IMR-90 (cell line): ENCODE results near the gene DLX2. TPM values are rescaled to one million over a fixed set of nuclear protein-coding genes. Genes with fewer than 3 reads are reported as not detected.

Experiments
- ATAC-seq: fragments of 200-7000 bp; cut with Tn5 transposase; 2 replicates; pipeline ENCODE4 v1.9.1; 2020; ENCODE audit warnings: low read depth, mild to moderate bottlenecking, moderate library complexity
- BruUV-seq: library from RNA; stranded (reverse); fragments of 400-500 nt; replicated peaks from 2 replicates; lab custom pipeline; 2021; lab: Mats Ljungman, UMichigan
- CTCF ChIA-PET: fragments of 300-600 bp; formaldehyde crosslinking; extraction: SDS; loops from one replicate; lab custom pipeline; 2021; ENCODE audit warnings: antibody characterized with exemption; lab: Yijun Ruan, JAX
- POLR2A ChIA-PET: fragments of 300-600 bp; sonication (Branson Sonifier 250); formaldehyde crosslinking; loops from one replicate; lab custom pipeline; 2022; ENCODE audit warnings: antibody characterized with exemption; ENCODE audit not compliant: unreplicated experiment; lab: Charles Lee
- DNase-seq: peaks from one replicate; pipeline ENCODE4 v3.0.0; 2013
- H2AFZ ChIP-seq: replicated peaks from 2 replicates; pipeline ENCODE3; 2013; ENCODE audit warnings: low read length, mild to moderate bottlenecking; ENCODE audit not compliant: poor library complexity
- H2AK5ac ChIP-seq: 2 replicates; pipeline ENCODE4 v1.6.1; 2013; ENCODE audit warnings: low read depth, low read length, inconsistent platforms
- H2AK9ac ChIP-seq: replicated peaks from 2 replicates; pipeline ENCODE3; 2013; ENCODE audit warnings: mild to moderate bottlenecking, low read depth, low read length, moderate library complexity; ENCODE audit not compliant: poor library complexity
- H2BK120ac ChIP-seq: 2 replicates; pipeline ENCODE4 v1.6.1; 2013; ENCODE audit warnings: low read depth, low read length, inconsistent platforms
- H2BK15ac ChIP-seq: 3 replicates; pipeline ENCODE4 v1.6.1; 2013; ENCODE audit warnings: low read depth, low read length, inconsistent platforms
- H2BK20ac ChIP-seq: 2 replicates; pipeline ENCODE4 v1.6.1; 2013; ENCODE audit warnings: low read depth, mild to moderate bottlenecking, inconsistent platforms, low read length, moderate library complexity
- H2BK5ac ChIP-seq: 2 replicates; pipeline ENCODE4 v1.6.1; 2013; ENCODE audit warnings: mild to moderate bottlenecking, low read depth, low read length, inconsistent platforms; ENCODE audit not compliant: poor library complexity, severe bottlenecking
- H3K14ac ChIP-seq: replicated peaks from 2 replicates; pipeline ENCODE4 v1.6.1; 2013; ENCODE audit warnings: low read depth, low read length, inconsistent platforms
- H3K18ac ChIP-seq: 2 replicates; pipeline ENCODE4 v1.6.1; 2013; ENCODE audit warnings: low read depth, low read length, control low read depth
- H3K23ac ChIP-seq: 2 replicates; pipeline ENCODE4 v1.6.1; 2013; ENCODE audit warnings: low read depth, low read length, inconsistent platforms
- H3K27ac ChIP-seq: 2 replicates; pipeline ENCODE4 v1.5.1; 2013; ENCODE audit warnings: mild to moderate bottlenecking, control low read depth, low read length; ENCODE audit not compliant: insufficient read depth
- H3K27me3 ChIP-seq: 2 replicates; pipeline ENCODE4 v1.6.1; 2013; ENCODE audit warnings: low read length; ENCODE audit not compliant: control insufficient read depth, insufficient read depth
- H3K36me3 ChIP-seq: 2 replicates; pipeline ENCODE4 v1.6.1; 2013; ENCODE audit warnings: low read length, mixed read lengths; ENCODE audit not compliant: control insufficient read depth, insufficient read depth
- H3K4ac ChIP-seq: 2 replicates; pipeline ENCODE4 v1.6.1; 2013; ENCODE audit warnings: low read depth, low read length, inconsistent platforms
- H3K4me1 ChIP-seq: 2 replicates; pipeline ENCODE4 v1.6.1; 2013; ENCODE audit warnings: low read length, mixed read lengths; ENCODE audit not compliant: control insufficient read depth, insufficient read depth
- H3K4me2 ChIP-seq: 2 replicates; pipeline ENCODE4 v1.6.1; 2013; ENCODE audit warnings: low read depth, mild to moderate bottlenecking, control low read depth, low read length, moderate library complexity
- H3K4me3 ChIP-seq: 2 replicates; pipeline ENCODE4 v1.5.1; 2013; ENCODE audit warnings: low read depth, mild to moderate bottlenecking, control low read depth, low read length, moderate library complexity; ENCODE audit not compliant: insufficient read depth
- H3K56ac ChIP-seq: 2 replicates; pipeline ENCODE4 v1.6.1; 2013; ENCODE audit warnings: low read length, inconsistent platforms; ENCODE audit not compliant: insufficient read depth; ENCODE audit errors: extremely low read depth
- H3K79me1 ChIP-seq, 2 experiments: 2 replicates each; pipeline ENCODE4 v1.6.1; 2013; ENCODE audit warnings: low read length in 2 of 2, inconsistent platforms in 1 of 2, low read depth in 1 of 2
- H3K9ac ChIP-seq: 2 replicates; pipeline ENCODE4 v1.6.1; 2013; ENCODE audit warnings: low read depth, low read length, control low read depth
- H3K9me1 ChIP-seq: 2 replicates; pipeline ENCODE4 v1.6.1; 2013; ENCODE audit warnings: low read length, inconsistent platforms; ENCODE audit not compliant: insufficient read depth
- H3K9me3 ChIP-seq: 2 replicates; pipeline ENCODE4 v1.6.1; 2013; ENCODE audit warnings: low read length; ENCODE audit not compliant: control insufficient read depth, insufficient read depth
- H4K20me1 ChIP-seq: 2 replicates; pipeline ENCODE4 v1.6.1; 2013; ENCODE audit warnings: low read length, inconsistent platforms; ENCODE audit not compliant: insufficient read depth
- H4K5ac ChIP-seq: 2 replicates; pipeline ENCODE4 v1.6.1; 2013; ENCODE audit warnings: mild to moderate bottlenecking, low read depth, low read length, control low read depth
- H4K8ac ChIP-seq, 2 experiments: 2 replicates each; pipeline ENCODE4 v1.6.1; 2013; ENCODE audit warnings: low read depth in 2 of 2, low read length in 2 of 2, control low read depth in 1 of 2, inconsistent platforms in 1 of 2
- H4K91ac ChIP-seq: 2 replicates; pipeline ENCODE4 v1.6.1; 2013; ENCODE audit warnings: low read depth, low read length, inconsistent platforms; ENCODE audit not compliant: insufficient read depth
- BHLHE40 ChIP-seq: fragments of 150-350 bp; IDR thresholded peaks from 2 replicates; pipeline ENCODE4 v1.6.1; 2016; ENCODE audit warnings: mild to moderate bottlenecking, low read depth, low read length
- CEBPB ChIP-seq: IDR thresholded peaks from 2 replicates; pipeline ENCODE4 v1.6.1; 2012; ENCODE audit warnings: low read depth, low read length, improper control_type of control experiment
- CHD1 ChIP-seq: IDR thresholded peaks from 2 replicates; pipeline ENCODE4 v1.6.1; 2012; ENCODE audit warnings: low read depth, low read length, improper control_type of control experiment
- FOS ChIP-seq: fragments of 150-350 bp; IDR thresholded peaks from 2 replicates; pipeline ENCODE4 v1.6.1; 2016; ENCODE audit warnings: low read depth, low read length
- MAFK ChIP-seq: IDR thresholded peaks from 2 replicates; pipeline ENCODE4 v1.6.1; 2012; ENCODE audit warnings: low read depth, low read length, improper control_type of control experiment
- MXI1 ChIP-seq: IDR thresholded peaks from 2 replicates; pipeline ENCODE4 v1.6.1; 2012; ENCODE audit warnings: low read depth, mild to moderate bottlenecking, low read length, moderate library complexity, borderline replicate concordance
- NFE2L2 ChIP-seq: fragments of 150-350 bp; IDR thresholded peaks from 2 replicates; pipeline ENCODE4 v1.6.1; 2016; ENCODE audit warnings: low read depth, mild to moderate bottlenecking, low read length
- POLR2A ChIP-seq: IDR thresholded peaks from 2 replicates; pipeline ENCODE4 v1.6.1; 2012; ENCODE audit warnings: mild to moderate bottlenecking, low read depth, low read length
- RAD21 ChIP-seq: IDR thresholded peaks from 2 replicates; pipeline ENCODE4 v1.6.1; 2012; ENCODE audit warnings: low read length, improper control_type of control experiment
- RCOR1 ChIP-seq: IDR thresholded peaks from 2 replicates; pipeline ENCODE4 v1.6.1; 2012; ENCODE audit warnings: mild to moderate bottlenecking, low read length, improper control_type of control experiment; ENCODE audit not compliant: insufficient replicate concordance
- SMC3 ChIP-seq: fragments of 150-350 bp; IDR thresholded peaks from 2 replicates; pipeline ENCODE4 v1.6.1; 2016; ENCODE audit warnings: low read depth, mild to moderate bottlenecking, antibody characterized with exemption, low read length, moderate library complexity
- WGBS, 2 experiments: methylation state at CpG; one replicate each; pipeline versions ENCODE4 v1.1.5 to v1.1.7; 2013; ENCODE audit warnings: missing lambda C conversion rate in 2 of 2; ENCODE audit not compliant: insufficient read length in 1 of 2; ENCODE audit errors: extremely low coverage in 2 of 2; 5-methylcytosine and 5-hydroxymethylcytosine counted together
- dilution Hi-C: fragments of 300-500 bp; cut with HindIII; formaldehyde crosslinking; loops from one replicate; pipeline ENCODE4 v1.14.3; 2018; ENCODE audit warnings: low sequenced_read_pairs; ENCODE audit not compliant: unreplicated experiment
- in situ Hi-C: fragments of 300-500 bp; cut with MboI; formaldehyde crosslinking; loops from 3 replicates; pipeline ENCODE4 v1.14.3; 2019; ENCODE audit warnings: low sequenced_read_pairs, inconsistent platforms, mixed read lengths
- intact Hi-C: fragments of 100-400 bp; cut with micrococcal nuclease; formaldehyde crosslinking; loops from 2 replicates; pipeline ENCODE4 v1.10.0; 2022
- polyA plus RNA-seq, 3 experiments: library from polyadenylated mRNA; depleted of rRNA; stranded (reverse); fragments of >200 nt; gene quantifications; 2 replicates each; pipeline ENCODE4 v1.2.3, GENCODE V29; 2012; ENCODE audit warnings: low replicate concordance in 1 of 3
- total RNA-seq: library from RNA; depleted of rRNA; stranded (reverse); fragments of >200 nt; gene quantifications from 2 replicates; pipeline ENCODE4 v1.2.3, GENCODE V29; 2012

The DLX2 gene
- total and polyA plus RNA-seq, 2 of the 4 experiments (the other 2 are of a cell fraction), result 0.38 TPM; not detected in 1

DNA sequence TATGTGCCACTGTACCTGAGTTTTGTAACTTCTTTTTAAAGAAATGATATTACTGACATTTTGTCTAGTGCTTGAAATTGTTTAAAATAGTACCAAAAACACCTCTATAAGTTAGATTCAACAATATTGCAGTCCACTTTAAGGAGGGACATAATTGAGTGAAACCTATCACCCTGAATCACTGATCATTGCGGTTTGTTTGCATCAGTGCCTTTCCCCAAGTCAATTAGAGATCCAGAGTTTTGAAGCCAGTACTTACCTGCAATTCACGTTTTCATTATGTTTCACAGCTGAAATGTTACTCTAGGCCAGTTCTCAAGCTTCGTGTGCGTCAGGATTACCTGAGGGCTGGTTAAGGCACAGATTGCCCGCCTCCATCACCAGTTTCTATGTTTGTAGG lies 44.0 kb downstream of the DLX2 start:
- no peak overlapping the region for H2BK20ac ChIP-seq
- no peak overlapping the region for H4K5ac ChIP-seq
- no peak overlapping the region for H3K23ac ChIP-seq
- H2AFZ ChIP-seq, result no peak overlapping the region
- no peaks in the 10 kb centered on the region for H3K79me1 ChIP-seq
- no peaks in the 10 kb centered on the region for H3K4me1 ChIP-seq
- H3K18ac ChIP-seq, result no peak overlapping the region
- dilution Hi-C loops, result no loop called here
- TF ChIP-seq RCOR1 (no peak), RAD21 (no peak), NFE2L2 (no peak), CHD1 (no peak), SMC3 (no peak), FOS (no peak), POLR2A (no peak), CEBPB (no peak), BHLHE40 (no peak), MXI1 (no peak), MAFK (no peak)
- H3K4me2 ChIP-seq, result no peak overlapping the region
- H4K91ac ChIP-seq, result no peak overlapping the region
- in situ Hi-C loops, result no loop called here
- ChIA-PET POLR2A (no interaction called here), CTCF (no interaction called here)
- no peak overlapping the region for H3K56ac ChIP-seq
- no peak overlapping the region for H4K8ac ChIP-seq
- H3K4ac ChIP-seq, result no peak overlapping the region
- ATAC-seq (no peak), DNase-seq (no peak)
- H3K27ac ChIP-seq, result no peak overlapping the region
- no peak overlapping the region for H2AK5ac ChIP-seq
- H3K9me3 ChIP-seq, result no peaks in the 10 kb centered on the region
- intact Hi-C loops, result no loop called here
- H2BK15ac ChIP-seq, result no peak overlapping the region
- H4K20me1 ChIP-seq, result no peaks in the 10 kb centered on the region
- 0 out of 2 replicates have a peak, but pooled peaks cover 3% of the 10 kb centered on the region for H3K9me1 ChIP-seq
- no peaks in the 10 kb centered on the region for H3K27me3 ChIP-seq
- H2AK9ac ChIP-seq, result no peak overlapping the region
- BruUV-seq, result no TSS peak
- H3K9ac ChIP-seq, result no peak overlapping the region
- no peaks in the 10 kb centered on the region for H3K36me3 ChIP-seq
- WGBS, 2 experiments, result 93% methylated on average over 4 of the region's 5 CpGs; no CpG with 5 or more reads in 1 of the 2 experiments
- no peak overlapping the region for H3K14ac ChIP-seq
- no peak overlapping the region for H3K4me3 ChIP-seq
- H2BK120ac ChIP-seq, result no peak overlapping the region
- no peak overlapping the region for H2BK5ac ChIP-seq
